Measurements from ENCODE around the gene RBM20.
A peak's percentile ranks its signal among the peaks of the same experiment; 100 is the strongest.

Gene RBM20

GRCh38 chr10:110791541-110792073 lies 147.5 kb downstream of the RBM20 start:
- no peak for DNase-seq

GRCh38 chr10:110792476-110793125 lies 148.5 kb downstream of the RBM20 start:
- no peak for DNase-seq

GRCh38 chr10:110793128-110793812 lies 149.1 kb downstream of the RBM20 start:
- DNase-seq, result no peak

- DNase-seq, result no peak
Observed at GRCh38 chr10:110793886-110794285, 149.8 kb downstream of the RBM20 start.

- no peak for DNase-seq
Observed at GRCh38 chr10:110794808-110795207, 150.7 kb downstream of the RBM20 start.

- no peak for DNase-seq
Observed at GRCh38 chr10:110797416-110797815, 153.3 kb downstream of the RBM20 start.

- no peak for DNase-seq
Observed at GRCh38 chr10:110798340-110798739, 154.2 kb downstream of the RBM20 start.

GRCh38 chr10:110802090-110802489 lies 158.0 kb downstream of the RBM20 start:
- DNase-seq, result no peak

- DNase-seq, result peak; percentile 39
Observed at GRCh38 chr10:110802551-110803238, 158.6 kb downstream of the RBM20 start.

GRCh38 chr10:110803239-110803749 lies 159.2 kb downstream of the RBM20 start:
- no peak for DNase-seq

GRCh38 chr10:110803830-110804338 lies 159.7 kb downstream of the RBM20 start:
- DNase-seq, result peak; percentile 29

- no peak for DNase-seq
Observed at GRCh38 chr10:110804376-110804775, 160.2 kb downstream of the RBM20 start.

- DNase-seq, result no peak
Observed at GRCh38 chr10:110805292-110805691, 161.2 kb downstream of the RBM20 start.

GRCh38 chr10:110806335-110806734 lies 162.2 kb downstream of the RBM20 start:
- DNase-seq, result no peak

- no peak for DNase-seq
Observed at GRCh38 chr10:110808123-110808522, 164.0 kb downstream of the RBM20 start.

GRCh38 chr10:110808615-110809014 lies 164.5 kb downstream of the RBM20 start:
- no peak for DNase-seq

GRCh38 chr10:110810625-110811024 lies 166.5 kb downstream of the RBM20 start:
- no peak for DNase-seq

GRCh38 chr10:110811791-110812581 lies 167.8 kb downstream of the RBM20 start:
- no peak for DNase-seq

- no peak for DNase-seq
Observed at GRCh38 chr10:110812583-110812982, 168.4 kb downstream of the RBM20 start.

GRCh38 chr10:110813743-110814472 lies 169.8 kb downstream of the RBM20 start:
- no peak for DNase-seq

GRCh38 chr10:110815354-110816004 lies 171.3 kb downstream of the RBM20 start:
- no peak for DNase-seq
